Stromal cell of bone marrow (primary cell): ENCODE results near the gene HES5.

Source experiments
- DNase-seq: peaks from one replicate; pipeline ENCODE4 v3.0.0-alpha.2; 2012; ENCODE audit warnings: low read depth

Gene HES5

GRCh38 chr1:2530513-2531361 is 674 bp upstream of the HES5 start:
- no peak for DNase-seq

GRCh38 chr1:2528966-2529783 is 888 bp downstream of the HES5 start:
- no peak for DNase-seq

GRCh38 chr1:2528611-2528965 is 1.5 kb downstream of the HES5 start:
- DNase-seq, result no peak

- no peak for DNase-seq
Observed at GRCh38 chr1:2528016-2528415, 2.0 kb downstream of the HES5 start.

DNA sequence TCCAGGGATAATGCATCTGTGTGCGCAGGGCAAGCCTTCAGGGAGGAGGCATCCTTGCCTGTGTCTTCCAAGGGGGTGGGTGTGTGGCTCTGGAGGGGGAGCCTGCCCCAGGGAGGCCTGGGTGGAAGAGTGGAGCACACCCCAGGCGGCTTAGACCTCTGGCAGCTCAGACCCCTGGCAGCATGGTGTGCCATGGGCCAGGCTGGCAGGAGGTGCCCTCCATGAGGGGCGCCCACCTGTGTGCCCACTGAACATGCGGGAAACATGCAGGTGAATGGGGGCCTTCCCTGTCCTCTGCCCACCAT is 2.6 kb downstream of the HES5 start:
- no peak for DNase-seq

DNA sequence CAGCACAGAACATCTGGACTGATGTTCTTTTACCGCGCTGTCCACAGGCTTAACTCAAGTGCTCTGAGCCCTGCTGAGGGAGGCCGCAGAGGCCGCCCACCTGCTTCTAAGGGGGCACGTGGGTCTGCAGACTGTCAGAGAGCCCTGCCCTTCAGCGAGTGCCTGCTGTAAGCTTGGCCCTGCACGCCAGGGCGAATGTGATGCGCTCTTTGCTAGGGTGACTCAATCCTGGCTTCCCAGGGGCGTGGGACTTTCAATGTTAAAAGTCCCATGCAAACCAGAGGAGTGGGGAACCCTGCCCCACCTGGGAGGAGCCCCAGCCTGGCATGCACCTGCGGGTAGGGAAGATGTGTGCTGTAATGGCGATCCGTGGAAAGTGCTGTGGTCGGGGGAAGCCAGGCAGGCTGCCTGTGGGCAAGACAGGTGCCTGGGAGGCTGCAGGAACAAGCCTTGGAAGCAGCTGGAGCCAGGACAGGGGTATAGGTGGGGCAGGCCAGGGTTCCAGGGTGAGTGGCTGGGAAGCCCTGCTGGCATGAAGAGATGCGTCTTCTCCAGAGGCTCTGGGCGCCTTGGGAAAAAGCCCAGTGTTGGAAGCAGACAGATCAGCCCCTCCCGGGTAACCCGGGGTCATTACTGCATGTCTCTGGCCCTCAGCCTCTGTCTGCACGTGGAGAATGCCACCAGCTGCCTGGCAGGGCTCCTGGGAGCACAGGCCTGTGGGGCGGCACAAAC is 3.1 kb downstream of the HES5 start:
- DNase-seq, result peak; percentile 27

DNA sequence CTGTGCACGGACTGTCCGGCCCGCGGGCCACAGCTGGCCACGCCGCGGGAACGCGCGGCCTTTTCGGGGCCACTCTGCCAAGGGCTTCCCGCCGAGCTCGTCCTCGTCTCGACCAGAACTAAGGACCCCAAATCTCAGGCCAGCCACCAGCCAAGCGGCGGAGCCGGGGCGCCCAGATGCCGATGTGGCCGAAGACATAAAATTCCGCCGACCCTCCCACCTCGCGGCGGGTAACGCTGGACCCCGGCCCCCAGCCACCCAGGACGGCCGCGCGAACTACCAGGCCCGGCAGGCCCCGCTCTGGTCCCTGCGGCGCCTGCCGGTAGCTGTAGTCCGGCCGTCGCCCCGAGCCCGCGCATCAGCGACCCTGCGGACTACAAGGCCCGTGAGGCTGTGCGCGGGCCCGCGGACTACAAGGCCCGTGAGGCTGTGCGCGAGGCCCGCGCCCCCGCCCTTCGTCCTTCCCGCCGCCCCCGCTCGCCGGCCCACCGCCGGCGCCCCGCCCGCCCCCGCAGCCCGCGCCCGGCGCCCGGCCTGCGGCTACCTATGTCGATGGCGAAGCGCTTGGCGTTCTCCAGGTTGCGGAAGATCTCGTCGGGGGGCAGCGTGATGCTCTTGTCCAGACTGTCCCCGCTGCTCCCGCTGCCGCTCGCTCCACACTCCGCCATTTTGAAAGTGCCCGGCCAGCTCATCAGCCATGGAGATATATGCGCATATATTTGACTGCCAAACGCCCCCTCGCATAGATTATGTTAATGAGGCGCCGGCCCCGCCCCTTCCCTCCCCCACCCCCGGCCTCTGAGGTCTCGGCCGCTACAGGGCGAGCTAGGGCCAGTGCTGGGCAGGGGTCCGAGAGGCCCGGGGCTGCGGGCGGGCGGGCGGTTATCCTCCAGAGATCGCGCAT is 3.9 kb downstream of the HES5 start, which contains the start of gene PANK4:
PANK4 (minus strand) TSS at position 677 of the 904 bp plus-strand sequence; CDS start at position 668, 9 bp downstream.
- peak; percentile 89 for DNase-seq

DNA sequence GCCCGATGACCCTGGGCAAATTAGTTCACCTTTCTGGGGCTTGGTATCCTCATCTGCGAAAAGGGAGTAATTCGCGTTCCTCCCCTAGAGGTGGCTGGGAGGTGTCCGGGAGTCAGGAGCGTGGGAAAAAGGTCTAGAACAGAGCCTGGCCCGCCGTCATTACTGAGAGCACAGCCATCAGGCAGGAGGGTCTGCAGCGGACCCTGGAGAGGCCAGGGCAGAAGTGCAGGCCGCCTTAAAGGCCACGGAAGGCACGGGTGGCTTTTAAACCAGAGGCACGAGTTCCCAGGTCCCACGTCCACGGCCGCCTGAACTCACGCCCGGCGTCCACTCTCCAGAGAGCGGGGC is 4.5 kb downstream of the HES5 start:
- no peak for DNase-seq

GRCh38 chr1:2523891-2524609 is 6.0 kb downstream of the HES5 start:
- no peak for DNase-seq

DNA sequence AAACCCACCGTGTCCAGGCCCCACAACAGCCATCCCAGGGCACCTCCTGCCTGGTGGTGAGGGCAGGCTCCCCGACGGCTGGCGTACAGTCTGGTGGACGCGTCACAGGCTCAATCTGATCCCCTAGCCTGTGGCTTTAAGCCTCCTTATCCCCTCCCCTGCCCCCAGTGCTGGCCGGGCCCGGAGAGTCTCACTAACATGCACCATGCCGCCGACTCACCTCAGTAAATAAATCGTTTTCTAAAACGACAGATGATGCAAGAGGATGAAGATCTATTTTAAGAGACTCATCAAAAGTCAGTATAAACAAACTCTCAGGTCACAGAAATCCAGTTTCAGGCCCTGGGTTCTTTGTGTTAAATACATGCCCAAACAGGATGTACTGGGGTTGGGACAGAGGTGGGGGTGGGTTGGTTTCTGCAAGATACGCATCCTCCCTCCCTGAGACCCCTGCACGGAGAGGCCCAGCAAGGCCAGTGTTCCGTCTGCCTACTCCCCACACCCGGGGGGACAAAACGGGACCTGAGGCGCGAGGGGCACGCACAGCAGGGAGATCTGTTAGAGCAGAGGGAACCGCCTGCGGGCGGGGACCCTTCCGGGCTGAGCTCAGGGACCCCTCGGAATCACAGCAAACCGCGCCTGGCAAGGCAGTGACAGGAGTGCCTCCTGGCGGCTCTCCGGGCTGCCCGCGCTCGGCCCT is 6.7 kb downstream of the HES5 start:
- DNase-seq, result no peak

DNA sequence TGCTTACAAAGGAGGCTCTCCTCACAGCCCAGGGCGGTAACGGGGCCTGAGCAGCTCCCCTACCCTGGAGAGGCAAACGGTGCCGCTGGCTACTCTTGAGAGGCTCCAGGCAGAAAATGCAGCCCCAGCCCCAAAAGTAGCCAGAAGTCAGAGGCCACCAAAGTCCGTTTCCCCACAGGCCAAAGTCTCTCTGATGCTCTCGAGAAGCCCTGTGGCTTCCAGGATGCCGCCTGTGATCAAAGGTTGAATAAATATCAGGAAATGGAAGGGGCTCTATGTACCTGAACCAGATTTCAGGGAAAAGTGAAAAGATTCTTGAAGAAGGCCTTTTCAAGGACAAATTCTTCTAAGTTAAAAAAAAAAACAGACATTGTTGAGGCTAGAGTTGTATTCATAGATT is 7.8 kb downstream of the HES5 start:
- DNase-seq, result no peak

- DNase-seq, result no peak
Observed at GRCh38 chr1:2520806-2521205, 9.3 kb downstream of the HES5 start.

- no peak for DNase-seq
Observed at GRCh38 chr1:2520206-2520605, 9.9 kb downstream of the HES5 start.

GRCh38 chr1:2519729-2520128 is 10.3 kb downstream of the HES5 start:
- no peak for DNase-seq

DNA sequence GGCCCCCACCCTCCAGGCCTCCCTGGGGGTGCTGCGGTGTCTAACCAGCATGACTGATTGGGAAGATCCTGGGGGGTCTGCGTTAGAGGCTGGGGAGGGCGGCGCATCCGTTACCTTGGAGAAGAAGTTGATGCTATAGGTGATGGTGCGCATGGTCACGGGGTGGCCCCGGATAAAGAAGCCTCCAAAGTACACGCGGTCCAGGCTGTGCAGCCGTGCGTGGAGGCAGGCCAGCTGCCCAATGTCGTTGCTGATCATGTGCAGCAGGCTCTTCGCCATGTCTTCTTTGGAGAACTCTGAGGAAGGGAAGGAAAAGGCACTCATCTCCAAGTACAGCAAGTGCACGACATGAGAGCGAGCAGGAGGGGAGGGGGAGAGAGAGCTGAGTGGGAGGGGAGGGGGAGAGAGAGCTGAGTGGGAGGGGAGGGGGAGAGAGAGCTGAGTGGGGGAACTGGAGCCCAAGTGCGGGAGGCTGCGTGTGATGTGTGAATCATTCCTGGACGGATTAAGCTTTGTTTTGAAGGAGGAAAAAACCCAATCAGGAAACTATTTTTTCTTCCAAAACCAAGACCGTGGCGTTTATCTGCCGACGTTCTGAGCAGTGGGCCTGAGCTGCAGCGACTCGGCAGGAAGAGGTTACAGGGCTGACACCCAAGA is 10.9 kb downstream of the HES5 start:
- DNase-seq, result no peak

DNA sequence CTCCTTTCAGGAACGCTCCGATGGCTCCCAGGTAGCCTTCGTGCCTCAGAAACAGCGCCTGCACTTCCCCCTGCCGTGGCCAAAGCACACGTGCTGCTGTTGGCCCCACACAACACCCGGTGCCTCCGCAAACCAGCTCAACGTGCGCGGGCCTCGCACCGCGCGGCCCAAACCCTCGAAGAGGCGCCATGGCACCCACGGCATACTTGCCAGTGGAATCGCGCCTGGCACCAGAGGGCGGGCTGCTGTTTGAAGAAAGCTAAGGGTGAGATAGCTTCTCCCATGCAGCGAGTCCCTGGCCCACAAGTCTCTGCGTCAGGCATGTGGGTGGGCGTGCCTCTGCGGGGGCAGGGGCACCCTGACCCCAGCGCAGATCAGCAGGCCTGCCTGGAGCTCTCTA is 11.5 kb downstream of the HES5 start:
- DNase-seq, result no peak

DNA sequence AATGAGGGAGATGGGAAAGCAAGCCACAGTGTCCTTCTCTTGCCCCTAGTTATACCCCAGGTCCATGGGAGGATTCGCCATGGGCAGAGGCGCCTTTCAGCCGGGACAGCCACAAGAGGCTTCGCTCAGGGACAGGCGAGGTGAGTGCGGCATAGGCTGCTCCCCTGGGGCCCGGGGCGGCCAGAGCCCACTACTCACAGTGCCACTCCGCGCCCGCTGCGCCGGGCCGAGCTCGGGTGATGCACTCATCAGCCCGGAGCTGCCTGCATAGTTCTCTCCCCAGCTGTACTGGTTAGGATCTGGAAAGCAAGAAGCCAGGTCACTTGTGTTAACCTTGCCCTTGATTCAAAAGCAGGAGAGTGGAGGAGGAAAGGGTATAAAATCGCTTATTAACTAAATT is 12.1 kb downstream of the HES5 start:
- DNase-seq, result no peak

DNA sequence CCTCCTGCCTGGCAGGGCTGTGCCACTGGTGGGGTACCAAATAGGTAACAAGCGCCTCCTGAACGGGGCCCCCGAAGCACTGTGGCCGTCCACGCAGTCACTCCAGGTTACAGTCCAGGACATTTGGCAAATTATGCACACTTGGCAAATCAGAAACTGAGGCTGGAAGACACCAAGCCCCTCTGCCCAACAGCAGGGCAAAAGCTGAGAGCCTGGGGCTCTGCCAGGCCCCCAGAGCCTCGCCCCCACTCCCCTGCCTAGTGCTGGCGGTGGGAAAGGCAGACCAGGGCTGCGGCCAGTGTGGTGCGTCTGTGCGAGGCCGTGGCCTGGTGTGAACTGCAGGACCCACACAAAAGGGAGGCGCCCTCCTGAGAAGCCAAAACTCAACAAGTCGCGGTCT is 13.1 kb downstream of the HES5 start:
- no peak for DNase-seq

- DNase-seq, result no peak
Observed at GRCh38 chr1:2516124-2516523, 13.9 kb downstream of the HES5 start.

DNA sequence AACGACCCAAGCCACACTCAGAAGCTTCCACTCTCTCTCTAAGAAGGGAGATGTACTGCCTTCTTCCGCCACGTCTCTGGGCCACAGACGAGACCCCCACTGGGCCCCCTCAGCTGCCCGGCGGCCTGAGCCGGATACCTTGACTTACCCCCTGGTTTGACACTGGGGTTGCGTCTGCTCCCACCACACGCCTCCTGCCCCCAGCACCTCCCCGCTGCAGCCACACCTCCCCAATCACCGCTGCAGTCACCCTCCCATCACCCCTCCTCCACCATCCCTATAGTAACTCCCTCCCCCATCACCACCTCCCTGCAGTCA is 14.3 kb downstream of the HES5 start:
- DNase-seq, result no peak
